ENCODE measurements around the gene EHBP1.

DNA sequence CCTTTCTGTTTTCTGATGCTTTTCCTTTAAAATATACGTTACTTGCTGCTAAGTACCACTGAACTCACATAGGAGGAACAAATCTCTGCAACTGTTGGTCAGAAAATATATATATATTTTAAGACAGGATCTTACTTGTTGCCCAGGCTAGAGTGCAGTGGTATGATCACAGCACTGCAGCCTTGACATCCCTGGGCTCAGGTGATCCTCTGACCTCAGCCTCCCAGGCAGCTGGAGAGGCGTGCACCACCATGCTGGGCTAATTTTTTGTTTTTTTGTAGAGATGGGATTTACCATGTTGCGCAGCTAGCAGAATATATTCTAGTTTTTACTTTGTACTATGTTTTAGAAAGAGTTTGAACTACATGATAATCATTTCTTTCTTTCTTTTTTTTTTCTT lies 51.5 kb downstream of the EHBP1 start:
- TF ChIP-seq POLR2A (IDR thresholded peaks at IDR 0.05; ENCODE audit: extremely low read depth, insufficient read length) (no peak), MYC (IDR thresholded peaks at IDR 0.05; ENCODE audit: low read depth, low read length) (no peak)
- TF ChIP-seq, protein P1, sequence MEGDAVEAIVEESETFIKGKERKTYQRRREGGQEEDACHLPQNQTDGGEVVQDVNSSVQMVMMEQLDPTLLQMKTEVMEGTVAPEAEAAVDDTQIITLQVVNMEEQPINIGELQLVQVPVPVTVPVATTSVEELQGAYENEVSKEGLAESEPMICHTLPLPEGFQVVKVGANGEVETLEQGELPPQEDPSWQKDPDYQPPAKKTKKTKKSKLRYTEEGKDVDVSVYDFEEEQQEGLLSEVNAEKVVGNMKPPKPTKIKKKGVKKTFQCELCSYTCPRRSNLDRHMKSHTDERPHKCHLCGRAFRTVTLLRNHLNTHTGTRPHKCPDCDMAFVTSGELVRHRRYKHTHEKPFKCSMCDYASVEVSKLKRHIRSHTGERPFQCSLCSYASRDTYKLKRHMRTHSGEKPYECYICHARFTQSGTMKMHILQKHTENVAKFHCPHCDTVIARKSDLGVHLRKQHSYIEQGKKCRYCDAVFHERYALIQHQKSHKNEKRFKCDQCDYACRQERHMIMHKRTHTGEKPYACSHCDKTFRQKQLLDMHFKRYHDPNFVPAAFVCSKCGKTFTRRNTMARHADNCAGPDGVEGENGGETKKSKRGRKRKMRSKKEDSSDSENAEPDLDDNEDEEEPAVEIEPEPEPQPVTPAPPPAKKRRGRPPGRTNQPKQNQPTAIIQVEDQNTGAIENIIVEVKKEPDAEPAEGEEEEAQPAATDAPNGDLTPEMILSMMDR (IDR thresholded peaks at IDR 0.05; ENCODE audit: low read depth, low read length), result no peak
- TF ChIP-seq, protein P2, sequence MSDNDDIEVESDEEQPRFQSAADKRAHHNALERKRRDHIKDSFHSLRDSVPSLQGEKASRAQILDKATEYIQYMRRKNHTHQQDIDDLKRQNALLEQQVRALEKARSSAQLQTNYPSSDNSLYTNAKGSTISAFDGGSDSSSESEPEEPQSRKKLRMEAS (IDR thresholded peaks at IDR 0.05; ENCODE audit: low read depth, low read length), result no peak
